H1 (cell line): ENCODE results near the gene ABCG8. TPM values are rescaled to one million over a fixed set of nuclear protein-coding genes. Genes with fewer than 3 reads are reported as not detected.

Source experiments
- CTCF ChIA-PET: fragments of 300-600 bp; sonication (Branson Sonifier 250); formaldehyde crosslinking; loops from one replicate; lab custom pipeline; 2021; ENCODE audit not compliant: partially characterized antibody; lab: Charles Lee
- POLR2A ChIA-PET: fragments of 300-600 bp; sonication (Branson Sonifier 250); formaldehyde crosslinking; loops from one replicate; lab custom pipeline; 2021; ENCODE audit warnings: inconsistent platforms; ENCODE audit not compliant: partially characterized antibody; lab: Charles Lee
- DNase-seq, 2 experiments: peaks; one replicate each; pipeline versions ENCODE4 v3.0.0 to v3.0.0-alpha.2; 2010 to 2022; ENCODE audit warnings: low spot score in 2 of 2, low read depth in 1 of 2, mixed read lengths in 1 of 2
- FAIRE-seq: peaks from 2 replicates; lab custom pipeline; 2011; peaks lifted over from hg19 to GRCh38; lab: Jason Lieb, UNC
- H2AFZ ChIP-seq: 2 replicates; pipeline ENCODE4 v1.8.1; 2012; ENCODE audit warnings: low read length, inconsistent platforms
- H2AK5ac ChIP-seq: 2 replicates; pipeline ENCODE4 v1.6.1; 2013; ENCODE audit warnings: low read depth, low read length
- H2BK120ac ChIP-seq: replicated peaks from 2 replicates; pipeline ENCODE3; 2013; ENCODE audit warnings: low read depth, low read length, inconsistent platforms
- H2BK12ac ChIP-seq: 2 replicates; pipeline ENCODE4 v1.6.1; 2013; ENCODE audit warnings: low read depth, low read length
- H2BK15ac ChIP-seq: 2 replicates; pipeline ENCODE4 v1.6.1; 2013; ENCODE audit warnings: low read length
- H2BK20ac ChIP-seq: 2 replicates; pipeline ENCODE4 v1.6.1; 2013; ENCODE audit warnings: low read length
- H2BK5ac ChIP-seq: 2 replicates; pipeline ENCODE4 v1.6.1; 2013; ENCODE audit warnings: low read depth, low read length
- H3K14ac ChIP-seq: 2 replicates; pipeline ENCODE4 v1.6.1; 2013; ENCODE audit warnings: inconsistent platforms; ENCODE audit not compliant: insufficient read length
- H3K18ac ChIP-seq: 2 replicates; pipeline ENCODE4 v1.6.1; 2013; ENCODE audit warnings: low read length; ENCODE audit errors: extremely low read depth
- H3K23ac ChIP-seq: 2 replicates; pipeline ENCODE4 v1.6.1; 2013; ENCODE audit warnings: inconsistent platforms; ENCODE audit not compliant: insufficient read length
- H3K23me2 ChIP-seq: 2 replicates; pipeline ENCODE4 v1.6.1; 2013; ENCODE audit warnings: low read depth, low read length
- H3K27ac ChIP-seq: 2 replicates; pipeline ENCODE4 v1.6.1; 2011; ENCODE audit warnings: low read depth, low read length, inconsistent platforms
- H3K27me3 ChIP-seq, 4 experiments: replicated peaks in 1 of 4; 1 replicate in 1 of 4; 2 replicates in 3 of 4; pipeline versions ENCODE4 v1.6.1 to v1.8.1; 2011 to 2013; ENCODE audit warnings: low read length in 3 of 4, mild to moderate bottlenecking in 3 of 4, inconsistent platforms in 2 of 4, mixed read lengths in 2 of 4, moderate library complexity in 1 of 4; ENCODE audit not compliant: control insufficient read depth in 3 of 4, insufficient read depth in 3 of 4; ENCODE audit errors: extremely low read depth in 1 of 4
- H3K36me3 ChIP-seq, 4 experiments: 2 replicates each; pipeline versions ENCODE4 v1.6.1 to v1.8.1; 2011 to 2013; ENCODE audit warnings: mild to moderate bottlenecking in 4 of 4, low read length in 3 of 4, moderate library complexity in 2 of 4, control low read depth in 1 of 4, inconsistent platforms in 1 of 4; ENCODE audit not compliant: insufficient read depth in 4 of 4, control insufficient read depth in 2 of 4
- H3K4ac ChIP-seq: replicated peaks from 2 replicates; pipeline ENCODE3; 2013; ENCODE audit warnings: low read length, low read depth, mixed read lengths, inconsistent platforms; ENCODE audit not compliant: insufficient read length
- H3K4me1 ChIP-seq, 4 experiments: replicated peaks in 1 of 4; 1 replicate in 1 of 4; 2 replicates in 3 of 4; pipeline versions ENCODE4 v1.6.1 to v1.8.1; 2011 to 2013; ENCODE audit warnings: low read length in 3 of 4, inconsistent platforms in 2 of 4, mixed read lengths in 1 of 4; ENCODE audit not compliant: insufficient read depth in 4 of 4, control insufficient read depth in 3 of 4
- H3K4me2 ChIP-seq, 2 experiments: 2 replicates each; pipeline versions ENCODE4 v1.6.1 to v1.8.1; 2011 to 2013; ENCODE audit warnings: low read depth in 2 of 2, low read length in 2 of 2, control low read depth in 1 of 2, inconsistent platforms in 1 of 2, mild to moderate bottlenecking in 1 of 2; ENCODE audit not compliant: insufficient read depth in 1 of 2
- H3K4me3 ChIP-seq, 4 experiments: fragments of 200-600, 300-600 bp in 1 of 4; sonication (generic), shearing (Covaris generic), sonication (Bioruptor Twin) in 1 of 4; 2 replicates each; pipeline versions ENCODE4 v1.5.1 to v1.8.1; 2011 to 2016; ENCODE audit warnings: low read length in 4 of 4, low read depth in 3 of 4, control low read depth in 2 of 4, inconsistent platforms in 2 of 4, mild to moderate bottlenecking in 2 of 4, mixed read lengths in 1 of 4, moderate library complexity in 1 of 4; ENCODE audit not compliant: insufficient read depth in 2 of 4; ENCODE audit errors: extremely low read depth in 1 of 4
- H3K56ac ChIP-seq: replicated peaks from 2 replicates; pipeline ENCODE3; 2013; ENCODE audit warnings: low read depth, mild to moderate bottlenecking, mixed read lengths, low read length, inconsistent platforms; ENCODE audit not compliant: insufficient read length
- H3K79me1 ChIP-seq: 2 replicates; pipeline ENCODE4 v1.6.1; 2013; ENCODE audit warnings: low read depth, low read length, control low read depth
- H3K79me2 ChIP-seq, 2 experiments: 2 replicates each; pipeline versions ENCODE4 v1.6.1 to v1.8.1; 2012 to 2013; ENCODE audit warnings: low read length in 2 of 2, mild to moderate bottlenecking in 2 of 2, inconsistent platforms in 1 of 2; ENCODE audit not compliant: insufficient read depth in 2 of 2, control insufficient read depth in 1 of 2
- H3K9ac ChIP-seq, 4 experiments: replicated peaks in 1 of 4; 1 replicate in 1 of 4; 2 replicates in 3 of 4; pipeline versions ENCODE4 v1.6.1 to v1.8.1; 2011 to 2013; ENCODE audit warnings: low read depth in 3 of 4, low read length in 3 of 4, control low read depth in 2 of 4, mild to moderate bottlenecking in 2 of 4, moderate library complexity in 2 of 4, inconsistent platforms in 1 of 4; ENCODE audit errors: extremely low read depth in 1 of 4
- H3K9me3 ChIP-seq, 2 experiments: 2 replicates each; pipeline versions ENCODE4 v1.6.1 to v1.8.1; 2012 to 2013; ENCODE audit warnings: mild to moderate bottlenecking in 2 of 2, moderate library complexity in 2 of 2, control low read depth in 1 of 2, inconsistent platforms in 1 of 2, low read depth in 1 of 2, low read length in 1 of 2, mixed read lengths in 1 of 2; ENCODE audit not compliant: insufficient read depth in 2 of 2
- H4K20me1 ChIP-seq, 2 experiments: replicated peaks in 1 of 2; 2 replicates each; pipeline versions ENCODE3 to v1.8.1; 2011 to 2013; ENCODE audit warnings: inconsistent platforms in 2 of 2, low read length in 2 of 2, mild to moderate bottlenecking in 1 of 2; ENCODE audit not compliant: insufficient read depth in 2 of 2, control insufficient read depth in 1 of 2
- H4K5ac ChIP-seq: 2 replicates; pipeline ENCODE4 v1.6.1; 2013; ENCODE audit warnings: low read length, low read depth, mixed read lengths, inconsistent platforms; ENCODE audit not compliant: insufficient read length
- H4K8ac ChIP-seq: 2 replicates; pipeline ENCODE4 v1.8.0; 2013; ENCODE audit warnings: mild to moderate bottlenecking, moderate library complexity, low read length, inconsistent platforms; ENCODE audit not compliant: insufficient read depth; ENCODE audit errors: extremely low read depth
- H4K91ac ChIP-seq: replicated peaks from 2 replicates; pipeline ENCODE3; 2013; ENCODE audit warnings: low read length, mixed read lengths, inconsistent platforms; ENCODE audit not compliant: insufficient read length
- ASH2L ChIP-seq: fragments of 200-600, 300-600 bp; sonication (generic); IDR thresholded peaks from one replicate; pipeline ENCODE4 v1.7.1; 2017; ENCODE audit warnings: low read length
- BCL11A ChIP-seq, 2 experiments: IDR thresholded peaks; one replicate each; pipeline ENCODE4 v1.6.1; 2011; ENCODE audit warnings: low read depth in 2 of 2, low read length in 2 of 2, mild to moderate bottlenecking in 2 of 2
- KDM1A ChIP-seq: fragments of 200-600, 300-600 bp; sonication (generic); IDR thresholded peaks from 2 replicates; pipeline ENCODE4 v1.7.1; 2016; ENCODE audit warnings: mild to moderate bottlenecking, low read length, borderline replicate concordance
- MAFK ChIP-seq: IDR thresholded peaks from 2 replicates; pipeline ENCODE4 v1.6.1; 2012; ENCODE audit warnings: low read depth, mild to moderate bottlenecking, improper control_type of control experiment, low read length
- PHF8 ChIP-seq: fragments of 200-600 bp; sonication (generic); conservative IDR thresholded peaks from 2 replicates; pipeline ENCODE4 v1.7.1; 2012; ENCODE audit warnings: low read depth, mild to moderate bottlenecking, inconsistent platforms, low read length, moderate library complexity
- RFX5 ChIP-seq: IDR thresholded peaks from 2 replicates; pipeline ENCODE4 v1.6.1; 2011; ENCODE audit warnings: low read depth, low read length, improper control_type of control experiment, borderline replicate concordance
- SAP30 ChIP-seq: fragments of 300-600 bp; sonication (generic); IDR thresholded peaks from 2 replicates; pipeline ENCODE4 v1.7.1; 2012; ENCODE audit warnings: low read length, moderate library complexity, mild to moderate bottlenecking, inconsistent platforms; ENCODE audit not compliant: insufficient read depth, insufficient replicate concordance
- SIRT6 ChIP-seq: IDR thresholded peaks from one replicate; pipeline ENCODE4 v1.7.1; 2012; ENCODE audit warnings: low read length, inconsistent platforms
- SIX5 ChIP-seq: IDR thresholded peaks from 2 replicates; pipeline ENCODE4 v1.6.1; 2011; ENCODE audit warnings: mild to moderate bottlenecking, low read depth, low read length
- SUZ12 ChIP-seq: fragments of 200-600 bp; sonication (generic); IDR thresholded peaks from 2 replicates; pipeline ENCODE4 v1.6.1; 2012; ENCODE audit warnings: mild to moderate bottlenecking, inconsistent platforms, low read length, moderate library complexity, mixed read lengths
- TAF1 ChIP-seq: IDR thresholded peaks from 2 replicates; pipeline ENCODE4 v1.6.1; 2011; ENCODE audit warnings: mild to moderate bottlenecking, low read depth, low read length
- TBP ChIP-seq: IDR thresholded peaks from 2 replicates; pipeline ENCODE4 v1.6.1; 2011; ENCODE audit warnings: low read depth, low read length, improper control_type of control experiment
- WGBS, 2 experiments: shearing (Covaris generic) in 1 of 2; methylation state at CpG; one replicate each; pipeline versions ENCODE4 v1.1.6 to v1.1.7; 2013 to 2015; ENCODE audit warnings: low lambda C conversion rate in 2 of 2, mixed read lengths in 2 of 2, inconsistent platforms in 1 of 2, low coverage in 1 of 2, missing lambda C conversion rate in 1 of 2; ENCODE audit not compliant: insufficient replicate concordance in 2 of 2, insufficient coverage in 1 of 2, insufficient read length in 1 of 2; ENCODE audit errors: extremely low coverage in 1 of 2, missing lambda C conversion rate in 1 of 2; 5-methylcytosine and 5-hydroxymethylcytosine counted together
- polyA plus RNA-seq, 7 experiments: library from polyadenylated mRNA; depleted of rRNA in 3 of 7; stranded (reverse) in 5 of 7; unstranded in 2 of 7; fragments of >200 nt in 5 of 7; fragments of 200-250 nt in 2 of 7; gene quantifications; 1 replicate in 5 of 7; 2 replicates in 1 of 7; 4 replicates in 1 of 7; pipeline versions ENCODE4 v1.2.1 to v1.2.3, GENCODE V29; 2011 to 2013; ENCODE audit warnings: missing spikeins in 2 of 7, mixed read lengths in 2 of 7
- total RNA-seq: library from RNA; stranded (reverse); fragmentation: NEBNext Ultra II Directional; extraction: Animal tissue kit (Norgen Biotek cat#: 25700); gene quantifications from 2 replicates; pipeline ENCODE4 v1.2.1, GENCODE V29; 2021
- TF ChIP-seq, protein P1 (sequence below): IDR thresholded peaks from 2 replicates; pipeline ENCODE4 v1.6.1; 2012; ENCODE audit warnings: inconsistent platforms

Gene ABCG8
- total and polyA plus RNA-seq, 2 of the 8 experiments (the other 6 are each of a cell fraction or from before 2014, with no cell fraction given), result not detected

DNA sequence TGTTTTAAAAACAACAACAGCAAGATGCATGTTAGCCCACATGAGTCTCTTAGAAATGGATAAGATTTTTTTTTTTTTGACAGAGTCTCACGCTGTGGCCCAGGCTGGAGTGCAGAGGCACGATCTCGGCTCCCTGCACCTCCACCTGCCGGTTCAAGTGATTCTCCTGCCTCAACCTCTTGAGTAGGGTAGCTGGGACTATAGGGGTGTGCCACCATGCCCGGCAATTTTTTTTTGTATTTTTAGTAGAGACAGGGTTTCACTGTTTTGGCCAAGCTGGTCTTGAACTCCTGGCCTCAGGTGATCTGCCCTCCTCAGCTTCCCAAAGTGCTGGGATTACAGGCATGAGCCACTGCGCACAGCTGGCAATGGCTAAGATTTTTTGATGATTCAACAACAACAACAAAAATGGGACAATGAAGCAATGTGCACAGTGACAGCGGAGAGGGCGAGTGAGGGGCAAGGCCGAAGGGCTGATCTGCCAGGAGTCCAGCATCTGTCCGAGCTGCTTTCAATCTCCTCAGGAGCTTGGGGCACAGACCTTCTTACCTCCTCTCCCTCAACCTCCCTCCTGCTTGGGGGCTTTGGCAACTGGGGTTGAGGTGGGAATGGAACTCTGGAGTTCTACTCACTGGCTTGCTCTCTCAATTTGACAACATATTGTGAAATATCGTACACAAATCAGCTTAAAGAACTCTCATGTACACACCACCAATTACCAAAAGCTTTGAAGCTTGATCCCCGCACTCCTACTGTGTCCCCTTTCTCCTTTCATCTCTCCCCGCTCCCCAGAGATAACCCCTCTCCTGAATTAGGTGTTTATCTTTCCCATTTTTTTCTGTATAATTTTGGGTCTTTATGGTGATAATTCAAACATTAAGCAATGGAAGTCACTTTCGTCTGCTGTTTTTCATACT is 3.4 kb downstream of the ABCG8 start:
- Histone ChIP-seq H4K91ac (no peak overlapping the region), H3K23ac (no peak overlapping the region), H2AFZ (no peak overlapping the region), H2BK5ac (no peak overlapping the region), H3K4ac (no peak overlapping the region), H3K27ac (no peak overlapping the region), H3K27me3 (no peaks in the 10 kb centered on the region), H2BK12ac (no peak overlapping the region), H3K36me3 (no peaks in the 10 kb centered on the region), H2AK5ac (no peak overlapping the region), H3K23me2 (no peaks in the 10 kb centered on the region), H3K79me2 (no peaks in the 10 kb centered on the region), H4K8ac (no peak overlapping the region), H3K4me1 (peaks cover 0 to 6% (median 2%) of the 10 kb centered on the region in 4 experiments; a peak in 3 of 7 replicates), H4K5ac (no peak overlapping the region), H2BK15ac (no peak overlapping the region), H3K4me2 (no peak overlapping the region), H3K9me3 (no peaks in the 10 kb centered on the region), H3K9ac (no peak overlapping the region), H3K18ac (no peak overlapping the region), H2BK20ac (no peak overlapping the region), H2BK120ac (no peak overlapping the region), H4K20me1 (no peaks in the 10 kb centered on the region), H3K14ac (no peak overlapping the region), H3K56ac (no peak overlapping the region), H3K79me1 (no peaks in the 10 kb centered on the region), H3K4me3 (no peak overlapping the region)
- peak in 1 of 2 experiments; percentile 28 for DNase-seq
- FAIRE-seq, result no peak
- WGBS, 2 experiments, result 87% methylated on average over 14 of the region's 14 CpGs; no CpG with 5 or more reads in 1 of the 2 experiments
- CTCF ChIA-PET, result interaction anchor here (0.6 to 2.3 kb wide), 8 partner anchors 9 to 547 kb away, joined by 3 to 9 read pairs (median 4); no protein-coding TSS in a partner anchor
- POLR2A ChIA-PET, result no interaction called here
- TF ChIP-seq SAP30 (no peak), BCL11A (IDR thresholded peaks at IDR 0.05; ENCODE audit: low read depth in 2 of 2, low read length in 2 of 2) (no peak), SUZ12 (no peak), SIX5 (no peak), KDM1A (no peak), SIRT6 (no peak), TBP (no peak), PHF8 (no peak), TAF1 (no peak), RFX5 (no peak), MAFK (no peak), ASH2L (no peak)
- TF ChIP-seq, protein P1, sequence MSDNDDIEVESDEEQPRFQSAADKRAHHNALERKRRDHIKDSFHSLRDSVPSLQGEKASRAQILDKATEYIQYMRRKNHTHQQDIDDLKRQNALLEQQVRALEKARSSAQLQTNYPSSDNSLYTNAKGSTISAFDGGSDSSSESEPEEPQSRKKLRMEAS, result no peak
